ENCODE measurements around the gene GPRIN3. TPM values are rescaled to one million over a fixed set of nuclear protein-coding genes. Genes with fewer than 3 reads are reported as not detected.

The GPRIN3 gene
- total and polyA plus RNA-seq, 10 of the 15 experiments (the other 5 are each of a cell fraction or from before 2014, with no cell fraction given): under 0.01 to 0.05 (median 0.01) TPM; not detected in 6

- CTCF ChIA-PET: no interaction called here
- DNase-seq (ENCODE audit: low read depth, low spot score) (no peak), FAIRE-seq (no peak)
These were observed 531 bp upstream of the GPRIN3 start for GRCh38 chr4:89308161-89308500.

More at GRCh38 chr4:89308161-89308500, 531 bp upstream of the GPRIN3 start:
- Histone ChIP-seq H4K20me1 (ENCODE audit: control insufficient read depth, insufficient read depth) (no peaks in the 10 kb centered on the region), H3K27me3 (replicated peaks in 1 of 2; ENCODE audit: control insufficient read depth in 2 of 2, insufficient read depth in 2 of 2, low read length in 1 of 2) (peaks cover 11% of the 10 kb centered on the region in 2 experiments), H3K4me1 (ENCODE audit: control insufficient read depth, insufficient read depth, low read length) (no peaks in the 10 kb centered on the region), H3K4me2 (ENCODE audit: control insufficient read depth, insufficient read depth) (no peak overlapping the region), H3K9ac (ENCODE audit: control insufficient read depth, insufficient read depth, low read length) (no peak overlapping the region), H3K4me3 (no peak overlapping the region), H3K9me3 (replicated peaks; ENCODE audit: control insufficient read depth, insufficient read depth, low read length) (no peaks in the 10 kb centered on the region), H3K79me2 (ENCODE audit: control insufficient read depth, insufficient read depth, low read length) (no peaks in the 10 kb centered on the region), H2AFZ (ENCODE audit: control insufficient read depth, low read depth, low read length) (no peak overlapping the region), H3K27ac (ENCODE audit: control insufficient read depth, insufficient read depth) (no peak overlapping the region), H3K36me3 (ENCODE audit: control insufficient read depth in 2 of 2, insufficient read depth in 2 of 2, low read length in 1 of 2) (no peaks in the 10 kb centered on the region)
- TF ChIP-seq IKZF2 (IDR thresholded peaks at IDR 0.05) (no peak), SMAD1 (IDR thresholded peaks at IDR 0.05; ENCODE audit: low read depth, partially characterized antibody) (no peak), SMAD5 (IDR thresholded peaks at IDR 0.05; ENCODE audit: low read depth) (no peak), PKNOX1 (IDR thresholded peaks at IDR 0.05) (no peak), MAX (IDR thresholded peaks at IDR 0.05; ENCODE audit: low read depth, low read length) (no peak), TCF3 (IDR thresholded peaks at IDR 0.05; ENCODE audit: borderline replicate concordance, insufficient read depth, low read depth, low read length) (no peak), NKRF (conservative IDR thresholded peaks at IDR 0.05) (no peak), DPF2 (IDR thresholded peaks at IDR 0.05) (no peak), EZH2 (IDR thresholded peaks at IDR 0.05; ENCODE audit: borderline replicate concordance, control insufficient read depth, low read depth, low read length) (no peak), POLR2A (IDR thresholded peaks at IDR 0.05; ENCODE audit: low read depth, low read length) (no peak), CHD1 (IDR thresholded peaks at IDR 0.05; ENCODE audit: low read depth, low read length) (no peak), HDAC2 (IDR thresholded peaks at IDR 0.05) (no peak), RCOR1 (conservative IDR thresholded peaks at IDR 0.05; ENCODE audit: low read depth, low read length) (no peak), JUNB (IDR thresholded peaks at IDR 0.05) (no peak), SREBF1 (IDR thresholded peaks at IDR 0.05; ENCODE audit: low read length) (no peak), RBBP5 (conservative IDR thresholded peaks at IDR 0.05) (no peak), SP1 (IDR thresholded peaks at IDR 0.05; ENCODE audit: low read depth, low read length) (no peak), NFIC (IDR thresholded peaks at IDR 0.05; ENCODE audit: low read depth, low read length) (no peak)
- TF ChIP-seq, protein P1, sequence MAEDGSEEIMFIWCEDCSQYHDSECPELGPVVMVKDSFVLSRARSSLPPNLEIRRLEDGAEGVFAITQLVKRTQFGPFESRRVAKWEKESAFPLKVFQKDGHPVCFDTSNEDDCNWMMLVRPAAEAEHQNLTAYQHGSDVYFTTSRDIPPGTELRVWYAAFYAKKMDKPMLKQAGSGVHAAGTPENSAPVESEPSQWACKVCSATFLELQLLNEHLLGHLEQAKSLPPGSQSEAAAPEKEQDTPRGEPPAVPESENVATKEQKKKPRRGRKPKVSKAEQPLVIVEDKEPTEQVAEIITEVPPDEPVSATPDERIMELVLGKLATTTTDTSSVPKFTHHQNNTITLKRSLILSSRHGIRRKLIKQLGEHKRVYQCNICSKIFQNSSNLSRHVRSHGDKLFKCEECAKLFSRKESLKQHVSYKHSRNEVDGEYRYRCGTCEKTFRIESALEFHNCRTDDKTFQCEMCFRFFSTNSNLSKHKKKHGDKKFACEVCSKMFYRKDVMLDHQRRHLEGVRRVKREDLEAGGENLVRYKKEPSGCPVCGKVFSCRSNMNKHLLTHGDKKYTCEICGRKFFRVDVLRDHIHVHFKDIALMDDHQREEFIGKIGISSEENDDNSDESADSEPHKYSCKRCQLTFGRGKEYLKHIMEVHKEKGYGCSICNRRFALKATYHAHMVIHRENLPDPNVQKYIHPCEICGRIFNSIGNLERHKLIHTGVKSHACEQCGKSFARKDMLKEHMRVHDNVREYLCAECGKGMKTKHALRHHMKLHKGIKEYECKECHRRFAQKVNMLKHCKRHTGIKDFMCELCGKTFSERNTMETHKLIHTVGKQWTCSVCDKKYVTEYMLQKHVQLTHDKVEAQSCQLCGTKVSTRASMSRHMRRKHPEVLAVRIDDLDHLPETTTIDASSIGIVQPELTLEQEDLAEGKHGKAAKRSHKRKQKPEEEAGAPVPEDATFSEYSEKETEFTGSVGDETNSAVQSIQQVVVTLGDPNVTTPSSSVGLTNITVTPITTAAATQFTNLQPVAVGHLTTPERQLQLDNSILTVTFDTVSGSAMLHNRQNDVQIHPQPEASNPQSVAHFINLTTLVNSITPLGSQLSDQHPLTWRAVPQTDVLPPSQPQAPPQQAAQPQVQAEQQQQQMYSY (CRISPR knock-in tag; IDR thresholded peaks at IDR 0.05): no peak
- TF ChIP-seq, protein P2, sequence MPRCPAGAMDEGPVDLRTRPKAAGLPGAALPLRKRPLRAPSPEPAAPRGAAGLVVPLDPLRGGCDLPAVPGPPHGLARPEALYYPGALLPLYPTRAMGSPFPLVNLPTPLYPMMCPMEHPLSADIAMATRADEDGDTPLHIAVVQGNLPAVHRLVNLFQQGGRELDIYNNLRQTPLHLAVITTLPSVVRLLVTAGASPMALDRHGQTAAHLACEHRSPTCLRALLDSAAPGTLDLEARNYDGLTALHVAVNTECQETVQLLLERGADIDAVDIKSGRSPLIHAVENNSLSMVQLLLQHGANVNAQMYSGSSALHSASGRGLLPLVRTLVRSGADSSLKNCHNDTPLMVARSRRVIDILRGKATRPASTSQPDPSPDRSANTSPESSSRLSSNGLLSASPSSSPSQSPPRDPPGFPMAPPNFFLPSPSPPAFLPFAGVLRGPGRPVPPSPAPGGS (IDR thresholded peaks at IDR 0.05; ENCODE audit: borderline replicate concordance, insufficient read depth, low read depth, low read length, poor library complexity, severe bottlenecking): no peak
- SMC1A ChIA-PET (ENCODE audit: uncharacterized antibody, unreplicated experiment): interaction anchor here (0.6 to 1.3 kb wide), 3 partner anchors 10 to 53 kb away, joined by 3 to 4 read pairs (median 3); no protein-coding TSS in a partner anchor
- POLR2A ChIA-PET: no interaction called here
- intact Hi-C loops (cut with micrococcal nuclease; ENCODE audit: unreplicated experiment): no loop called here
- RAD21 ChIA-PET (ENCODE audit: unreplicated experiment): no interaction called here
- 47% methylated on average over 6 of the region's 6 CpGs for WGBS (ENCODE audit: insufficient coverage, insufficient replicate concordance, low lambda C conversion rate, missing lambda C conversion rate)
- in situ Hi-C loops (cut with MboI): no loop called here
- no TSS peak for BruUV-seq (replicated peaks)
- ATAC-seq: no peak
